GM21717 (cell line): ENCODE data around the gene BCAS1.

Experiments used
- ATAC-seq: cut with Tn5 transposase; IDR thresholded peaks from one replicate; pipeline ENCODE4 v1.9.1; 2021; ENCODE audit warnings: mild to moderate bottlenecking, moderate library complexity; ENCODE audit not compliant: unreplicated experiment

BCAS1 gene, protein sequence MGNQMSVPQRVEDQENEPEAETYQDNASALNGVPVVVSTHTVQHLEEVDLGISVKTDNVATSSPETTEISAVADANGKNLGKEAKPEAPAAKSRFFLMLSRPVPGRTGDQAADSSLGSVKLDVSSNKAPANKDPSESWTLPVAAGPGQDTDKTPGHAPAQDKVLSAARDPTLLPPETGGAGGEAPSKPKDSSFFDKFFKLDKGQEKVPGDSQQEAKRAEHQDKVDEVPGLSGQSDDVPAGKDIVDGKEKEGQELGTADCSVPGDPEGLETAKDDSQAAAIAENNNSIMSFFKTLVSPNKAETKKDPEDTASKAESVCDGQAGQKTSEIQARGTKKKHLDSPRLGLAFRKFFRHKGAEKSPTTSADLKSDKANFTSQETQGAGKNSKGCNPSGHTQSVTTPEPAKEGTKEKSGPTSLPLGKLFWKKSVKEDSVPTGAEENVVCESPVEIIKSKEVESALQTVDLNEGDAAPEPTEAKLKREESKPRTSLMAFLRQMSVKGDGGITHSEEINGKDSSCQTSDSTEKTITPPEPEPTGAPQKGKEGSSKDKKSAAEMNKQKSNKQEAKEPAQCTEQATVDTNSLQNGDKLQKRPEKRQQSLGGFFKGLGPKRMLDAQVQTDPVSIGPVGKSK

GRCh38 chr20:54070187-54070987 is at the start of gene BCAS1:
Gene BCAS1, minus strand, starts transcription at chr20:54070594. Its CDS starts 11,876 bp downstream, at chr20:54058718.
- no peak for ATAC-seq

- ATAC-seq = no peak
These were observed 49.4 kb upstream of the BCAS1 start for GRCh38 chr20:54119744-54120143.

DNA sequence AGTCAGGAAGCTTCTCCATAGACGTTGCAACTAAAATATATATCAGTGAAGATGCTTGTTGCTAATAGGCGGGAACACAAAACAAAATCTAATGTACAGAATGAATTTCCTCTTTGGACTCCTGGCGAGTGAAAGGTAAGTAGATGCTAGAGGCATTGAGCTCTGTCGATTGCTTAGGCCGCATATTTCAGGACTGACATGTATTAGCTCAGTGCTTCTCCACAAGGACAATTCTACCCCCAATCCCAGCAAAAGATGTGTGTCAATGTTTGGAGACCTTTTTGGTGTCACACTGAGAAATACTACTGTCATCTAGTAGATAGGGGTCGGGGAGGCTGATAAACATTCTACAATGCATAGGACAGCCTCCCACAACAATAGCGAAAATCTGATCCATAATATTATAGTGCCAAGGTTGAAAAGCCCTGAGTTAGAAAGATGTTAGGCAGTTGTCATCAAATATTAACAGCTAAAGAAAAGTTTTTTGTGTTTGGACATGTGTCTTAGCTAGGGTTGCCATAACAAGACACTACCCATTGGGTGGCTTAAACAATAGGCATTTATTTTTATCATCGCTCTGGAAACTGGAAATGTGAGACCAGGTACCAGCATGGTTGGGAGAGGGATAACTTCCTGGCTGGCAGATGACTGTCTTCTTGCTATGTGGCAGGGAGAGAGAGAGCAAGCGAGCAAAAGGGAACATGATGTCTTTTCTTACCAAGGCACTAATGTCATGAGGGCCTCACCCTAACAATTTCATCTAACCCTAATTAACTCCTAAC is 48.0 kb upstream of the BCAS1 start:
- no peak for ATAC-seq

DNA sequence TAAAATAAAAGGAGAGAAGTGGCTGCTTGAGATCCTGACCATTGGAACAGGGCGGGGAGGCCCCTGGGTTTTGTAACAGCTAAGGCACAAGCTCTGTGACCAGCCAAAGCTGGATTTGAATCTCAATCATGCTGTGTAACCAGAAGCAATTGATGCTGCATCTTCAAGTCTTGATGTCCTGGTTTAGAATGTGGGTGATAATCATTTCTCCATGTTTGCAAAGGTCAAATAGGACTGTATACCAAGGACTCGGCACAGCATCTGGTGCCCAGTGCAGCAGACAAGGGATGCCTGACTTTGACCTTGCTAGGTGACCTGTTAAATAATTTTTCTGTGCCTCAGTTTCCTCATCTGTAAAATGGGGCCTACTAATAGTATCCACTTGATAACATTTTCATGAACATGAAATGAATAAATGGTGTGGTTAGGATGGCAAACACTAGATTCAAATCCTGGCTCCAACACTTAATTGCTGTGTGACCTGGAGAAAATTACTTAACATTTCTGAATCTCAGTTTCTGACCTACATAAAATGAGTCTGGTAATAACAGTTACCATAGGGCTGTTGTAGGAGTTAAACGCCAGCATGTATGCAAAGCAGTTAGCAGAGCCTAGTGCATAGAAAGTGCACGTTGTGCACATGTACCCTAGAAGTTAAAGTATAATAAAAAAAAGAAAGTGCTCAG is 46.3 kb upstream of the BCAS1 start:
- ATAC-seq = no peak

GRCh38 chr20:54115172-54115854 is 44.9 kb upstream of the BCAS1 start:
- no peak for ATAC-seq

- ATAC-seq = no peak
These were observed 43.7 kb upstream of the BCAS1 start for GRCh38 chr20:54114109-54114508.

- no peak for ATAC-seq
These were observed 43.2 kb upstream of the BCAS1 start for GRCh38 chr20:54113566-54113965.

- no peak for ATAC-seq
These were observed 42.0 kb upstream of the BCAS1 start for GRCh38 chr20:54112221-54112884.

GRCh38 chr20:54111460-54111859 is 41.1 kb upstream of the BCAS1 start:
- ATAC-seq = no peak

- ATAC-seq = no peak
These were observed 40.1 kb upstream of the BCAS1 start for GRCh38 chr20:54110457-54110856.

- no peak for ATAC-seq
These were observed 39.6 kb upstream of the BCAS1 start for GRCh38 chr20:54110041-54110440.

GRCh38 chr20:54108817-54109216 is 38.4 kb upstream of the BCAS1 start:
- ATAC-seq = no peak

- no peak for ATAC-seq
These were observed 37.9 kb upstream of the BCAS1 start for GRCh38 chr20:54108326-54108642.

DNA sequence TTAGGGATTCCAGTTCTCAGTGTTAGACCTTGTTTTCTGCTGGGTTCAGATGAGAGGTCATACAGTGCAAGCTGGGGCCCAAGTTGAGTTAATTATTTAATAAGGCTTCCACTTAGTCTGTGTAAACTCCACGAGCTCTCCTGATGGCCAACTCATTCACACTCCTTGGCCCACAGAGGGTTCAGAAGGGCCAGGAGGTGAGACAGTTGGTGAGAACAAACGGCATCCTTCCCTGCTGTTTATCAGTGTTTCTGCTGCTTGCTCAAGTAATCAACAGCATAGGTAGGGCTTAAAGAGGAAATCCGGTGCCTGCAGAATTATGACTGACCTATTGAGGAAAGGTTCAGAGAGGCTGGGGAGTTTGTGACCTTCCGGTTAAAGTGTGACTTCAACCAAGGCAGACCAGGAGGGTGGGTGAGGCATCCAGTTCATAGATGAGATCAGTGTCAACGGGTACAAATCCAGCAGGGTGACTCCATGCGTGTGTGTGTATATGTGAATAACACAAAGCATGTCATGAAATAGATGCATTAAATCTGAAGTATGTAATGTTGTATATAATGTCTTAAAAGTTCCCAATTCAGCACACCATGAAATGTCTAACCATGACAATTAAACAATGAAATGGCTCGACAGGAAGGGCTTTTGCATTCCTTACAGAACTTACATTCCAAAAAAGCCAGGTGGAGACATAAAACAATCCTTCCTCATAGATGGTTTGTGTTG is 37.4 kb upstream of the BCAS1 start:
- ATAC-seq = no peak

GRCh38 chr20:54107181-54107580 is 36.8 kb upstream of the BCAS1 start:
- ATAC-seq = no peak

DNA sequence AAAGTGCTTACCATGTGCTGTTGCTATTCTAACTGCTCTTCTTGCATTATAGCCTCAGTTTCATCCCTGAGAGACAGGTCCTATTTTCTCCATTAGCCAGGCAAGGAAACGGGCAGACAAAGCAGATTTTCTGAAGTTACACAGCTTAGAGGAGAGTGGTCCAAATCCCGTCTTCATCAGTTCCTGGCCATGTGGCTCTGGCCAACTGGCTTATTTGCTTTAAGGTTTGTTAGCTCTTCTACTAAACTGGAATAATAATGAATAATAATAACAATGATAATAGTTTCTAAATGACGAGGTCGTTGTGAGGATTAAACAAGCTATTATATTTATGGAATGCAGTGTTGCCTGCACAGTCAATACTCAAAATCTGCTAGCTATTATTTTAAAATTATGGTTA is 35.8 kb upstream of the BCAS1 start:
- no peak for ATAC-seq

GRCh38 chr20:54105653-54106052 is 35.3 kb upstream of the BCAS1 start:
- ATAC-seq = no peak

- no peak for ATAC-seq
These were observed 34.4 kb upstream of the BCAS1 start for GRCh38 chr20:54104781-54105180.
